ENCODE results near the gene PBX4. TPM values are rescaled to one million over a fixed set of nuclear protein-coding genes. Genes with fewer than 3 reads are reported as not detected.

The PBX4 gene
- total and polyA plus RNA-seq, 10 of the 15 experiments (the other 5 are each of a cell fraction or from before 2014, with no cell fraction given), result 0.18 to 17.3 (median 4.2) TPM

GRCh38 chr19:19643158-19644053 is 24.9 kb upstream of the PBX4 start, which contains the start of gene GMIP (continued):
- TF ChIP-seq, protein P1, sequence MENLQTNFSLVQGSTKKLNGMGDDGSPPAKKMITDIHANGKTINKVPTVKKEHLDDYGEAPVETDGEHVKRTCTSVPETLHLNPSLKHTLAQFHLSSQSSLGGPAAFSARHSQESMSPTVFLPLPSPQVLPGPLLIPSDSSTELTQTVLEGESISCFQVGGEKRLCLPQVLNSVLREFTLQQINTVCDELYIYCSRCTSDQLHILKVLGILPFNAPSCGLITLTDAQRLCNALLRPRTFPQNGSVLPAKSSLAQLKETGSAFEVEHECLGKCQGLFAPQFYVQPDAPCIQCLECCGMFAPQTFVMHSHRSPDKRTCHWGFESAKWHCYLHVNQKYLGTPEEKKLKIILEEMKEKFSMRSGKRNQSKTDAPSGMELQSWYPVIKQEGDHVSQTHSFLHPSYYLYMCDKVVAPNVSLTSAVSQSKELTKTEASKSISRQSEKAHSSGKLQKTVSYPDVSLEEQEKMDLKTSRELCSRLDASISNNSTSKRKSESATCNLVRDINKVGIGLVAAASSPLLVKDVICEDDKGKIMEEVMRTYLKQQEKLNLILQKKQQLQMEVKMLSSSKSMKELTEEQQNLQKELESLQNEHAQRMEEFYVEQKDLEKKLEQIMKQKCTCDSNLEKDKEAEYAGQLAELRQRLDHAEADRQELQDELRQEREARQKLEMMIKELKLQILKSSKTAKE (IDR thresholded peaks at IDR 0.05; ENCODE audit: low read depth, poor library complexity, severe bottlenecking), result no peak
- TF ChIP-seq ESRRA (IDR thresholded peaks at IDR 0.05; ENCODE audit: low read length), result peak; percentile 53; the same call in 1 of the 2 replicates
- no peak; the same call in 1 of the 2 replicates for TF ChIP-seq CBFB (IDR thresholded peaks at IDR 0.05; ENCODE audit: low read depth)
- TF ChIP-seq, protein P2, sequence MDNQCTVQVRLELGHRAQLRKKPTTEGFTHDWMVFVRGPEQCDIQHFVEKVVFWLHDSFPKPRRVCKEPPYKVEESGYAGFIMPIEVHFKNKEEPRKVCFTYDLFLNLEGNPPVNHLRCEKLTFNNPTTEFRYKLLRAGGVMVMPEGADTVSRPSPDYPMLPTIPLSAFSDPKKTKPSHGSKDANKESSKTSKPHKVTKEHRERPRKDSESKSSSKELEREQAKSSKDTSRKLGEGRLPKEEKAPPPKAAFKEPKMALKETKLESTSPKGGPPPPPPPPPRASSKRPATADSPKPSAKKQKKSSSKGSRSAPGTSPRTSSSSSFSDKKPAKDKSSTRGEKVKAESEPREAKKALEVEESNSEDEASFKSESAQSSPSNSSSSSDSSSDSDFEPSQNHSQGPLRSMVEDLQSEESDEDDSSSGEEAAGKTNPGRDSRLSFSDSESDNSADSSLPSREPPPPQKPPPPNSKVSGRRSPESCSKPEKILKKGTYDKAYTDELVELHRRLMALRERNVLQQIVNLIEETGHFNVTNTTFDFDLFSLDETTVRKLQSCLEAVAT (IDR thresholded peaks at IDR 0.05), result 0 out of 2 replicates have a peak, but pooled peaks have one; percentile 12
- TF ChIP-seq TCF3 (IDR thresholded peaks at IDR 0.05; ENCODE audit: borderline replicate concordance, insufficient read depth, low read depth, low read length), result 0 out of 2 replicates have a peak, but pooled peaks have one; percentile 38
- 0 out of 2 replicates have a peak, but pooled peaks have one; percentile 11 for TF ChIP-seq NR2C1 (IDR thresholded peaks at IDR 0.05)
- no peak for TF ChIP-seq ZNF24 (IDR thresholded peaks at IDR 0.05)
- 0 out of 2 replicates have a peak, but pooled peaks have one; percentile 36 for TF ChIP-seq RUNX3 (IDR thresholded peaks at IDR 0.05; ENCODE audit: low read length)
- TF ChIP-seq PAX8 (IDR thresholded peaks at IDR 0.05), result no peak
- TF ChIP-seq, protein P3, sequence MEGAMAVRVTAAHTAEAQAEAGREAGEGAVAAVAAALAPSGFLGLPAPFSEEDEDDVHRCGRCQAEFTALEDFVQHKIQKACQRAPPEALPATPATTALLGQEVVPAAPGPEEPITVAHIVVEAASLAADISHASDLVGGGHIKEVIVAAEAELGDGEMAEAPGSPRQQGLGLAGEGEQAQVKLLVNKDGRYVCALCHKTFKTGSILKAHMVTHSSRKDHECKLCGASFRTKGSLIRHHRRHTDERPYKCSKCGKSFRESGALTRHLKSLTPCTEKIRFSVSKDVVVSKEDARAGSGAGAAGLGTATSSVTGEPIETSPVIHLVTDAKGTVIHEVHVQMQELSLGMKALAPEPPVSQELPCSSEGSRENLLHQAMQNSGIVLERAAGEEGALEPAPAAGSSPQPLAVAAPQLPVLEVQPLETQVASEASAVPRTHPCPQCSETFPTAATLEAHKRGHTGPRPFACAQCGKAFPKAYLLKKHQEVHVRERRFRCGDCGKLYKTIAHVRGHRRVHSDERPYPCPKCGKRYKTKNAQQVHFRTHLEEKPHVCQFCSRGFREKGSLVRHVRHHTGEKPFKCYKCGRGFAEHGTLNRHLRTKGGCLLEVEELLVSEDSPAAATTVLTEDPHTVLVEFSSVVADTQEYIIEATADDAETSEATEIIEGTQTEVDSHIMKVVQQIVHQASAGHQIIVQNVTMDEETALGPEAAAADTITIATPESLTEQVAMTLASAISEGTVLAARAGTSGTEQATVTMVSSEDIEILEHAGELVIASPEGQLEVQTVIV (IDR thresholded peaks at IDR 0.05; ENCODE audit: borderline replicate concordance, partially characterized antibody), result no peak
- TF ChIP-seq STAT3 (IDR thresholded peaks at IDR 0.05; ENCODE audit: low read depth, low read length), result no peak
- no peak for TF ChIP-seq FOS (IDR thresholded peaks at IDR 0.05; ENCODE audit: borderline replicate concordance, extremely low read depth, insufficient read length)
- no peak for TF ChIP-seq NFYA (IDR thresholded peaks at IDR 0.05; ENCODE audit: borderline replicate concordance, low read depth, low read length)
- no peak for TF ChIP-seq KLF5 (IDR thresholded peaks at IDR 0.05; ENCODE audit: partially characterized antibody)
- TF ChIP-seq ZNF687 (IDR thresholded peaks at IDR 0.05), result 0 out of 2 replicates have a peak, but pooled peaks have one; percentile 26
- no peak for TF ChIP-seq ATF7 (IDR thresholded peaks at IDR 0.05; ENCODE audit: low read depth)
- no peak for TF ChIP-seq ZNF274 (IDR thresholded peaks at IDR 0.05; ENCODE audit: insufficient read depth, insufficient read length)
- TF ChIP-seq RAD51 (IDR thresholded peaks at IDR 0.05), result no peak
- TF ChIP-seq EGR1 (IDR thresholded peaks at IDR 0.05; ENCODE audit: borderline replicate concordance in 1 of 2, low read depth in 2 of 2, low read length in 2 of 2), result peak in 1 of 2 experiments; percentile 86; a peak in 2 of 3 replicates
